ENCODE measurements around the gene TRAK1.

GRCh38 chr3:42174679-42175385, 83.7 kb downstream of the TRAK1 start:
- TF ChIP-seq CTCF (IDR thresholded peaks at IDR 0.05; ENCODE audit: low read length): no peak
- TF ChIP-seq EZH2 (optimal IDR thresholded peaks at IDR 0.05; ENCODE audit: low read depth, low read length): no peak

Measured in MM.1S (cell line).